Stimulated activated CD8-positive, alpha-beta memory T cell treated with anti-CD3 and anti-CD28 coated beads, Interleukin-4, amount 100 ng/mL, for 1 hour (primary cell): ENCODE data around the gene ZAP70.
A peak's percentile ranks its signal among the peaks of the same experiment; 100 is the strongest.

Source experiments
- DNase-seq, 2 donors: peaks; one replicate each; pipeline ENCODE4 v3.0.0-alpha.2; 2020; ENCODE audit warnings: low read depth in 2 of 2, low spot score in 1 of 2

ZAP70 gene

DNA sequence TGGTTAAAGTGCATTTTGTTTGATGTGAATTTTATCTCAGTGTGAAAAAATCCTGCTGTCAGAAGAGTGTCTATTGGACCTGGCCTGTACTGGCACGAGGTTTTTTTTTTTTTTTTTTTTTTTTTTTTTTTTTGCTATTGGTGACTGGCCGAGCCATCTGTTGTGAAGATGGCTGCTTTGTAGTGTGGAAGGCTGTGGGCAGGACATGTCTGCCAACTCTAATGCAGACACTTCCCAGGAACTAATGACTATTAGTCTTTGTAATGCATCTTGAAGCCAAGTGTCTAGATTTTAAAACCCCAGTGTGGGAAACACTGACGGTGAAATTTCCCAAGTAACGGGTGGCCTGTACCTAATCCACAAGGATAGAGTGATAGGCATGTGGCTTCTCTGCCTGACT lies 34.3 kb downstream of the ZAP70 start:
- no peak for DNase-seq

DNA sequence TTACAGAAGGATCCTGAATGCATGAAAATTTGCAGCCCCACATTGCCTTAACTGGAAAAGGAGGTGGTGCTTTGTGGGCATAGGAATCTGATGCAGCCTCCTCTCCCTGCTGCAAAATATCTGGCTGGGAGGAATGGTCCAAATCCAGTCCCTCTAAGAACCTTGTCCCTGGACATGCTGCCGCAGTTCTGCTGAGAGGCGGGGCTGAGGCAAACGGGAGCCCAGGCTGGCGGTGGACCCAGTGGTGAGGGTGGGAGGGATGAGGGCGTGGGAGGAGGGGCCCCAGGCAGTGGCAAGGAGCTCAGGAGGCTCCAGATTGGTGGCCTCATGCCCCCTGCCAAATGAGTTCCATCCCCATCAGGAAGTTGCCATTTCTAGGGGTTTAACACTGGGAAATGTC lies 36.2 kb downstream of the ZAP70 start:
- no peak for DNase-seq

DNA sequence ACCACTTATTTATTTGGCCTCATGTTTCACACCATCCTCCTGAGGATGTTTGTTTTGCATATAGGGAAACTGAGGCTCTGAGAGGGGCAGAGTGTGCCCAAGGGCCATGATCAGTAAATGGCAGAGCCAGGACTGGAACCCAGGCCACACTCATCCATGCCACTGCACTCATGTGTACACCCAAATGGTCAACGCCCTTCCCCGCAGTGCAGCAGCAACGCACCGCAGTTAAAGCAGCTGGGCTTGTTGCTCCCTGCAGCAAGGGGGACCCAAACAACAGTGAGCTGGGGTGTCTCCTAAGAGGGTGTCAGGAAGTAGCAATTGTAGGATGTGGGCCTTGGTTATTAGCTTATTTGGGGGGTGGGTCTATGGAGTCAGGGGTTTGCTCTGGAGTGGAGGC lies 36.6 kb downstream of the ZAP70 start:
- DNase-seq = no peak

DNA sequence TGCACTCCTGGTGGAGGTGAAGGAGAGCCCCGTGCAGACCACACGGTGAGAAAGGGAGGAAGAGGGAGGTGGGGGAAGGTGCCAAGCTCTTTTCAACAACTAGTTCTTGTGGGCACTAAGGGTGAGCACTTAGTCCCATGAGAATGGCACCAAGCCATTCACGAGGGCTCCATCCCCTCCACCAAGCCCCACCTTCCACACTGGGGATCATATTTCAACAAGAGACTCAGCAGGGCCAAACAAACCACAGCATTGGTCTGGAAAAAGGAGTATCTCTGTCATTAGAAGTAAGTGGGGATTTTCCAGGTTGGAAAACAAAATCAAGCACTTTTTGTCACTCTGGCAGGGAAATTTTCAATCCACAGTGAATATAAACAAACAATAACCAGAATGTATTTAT lies 38.4 kb downstream of the ZAP70 start:
- no peak for DNase-seq

DNA sequence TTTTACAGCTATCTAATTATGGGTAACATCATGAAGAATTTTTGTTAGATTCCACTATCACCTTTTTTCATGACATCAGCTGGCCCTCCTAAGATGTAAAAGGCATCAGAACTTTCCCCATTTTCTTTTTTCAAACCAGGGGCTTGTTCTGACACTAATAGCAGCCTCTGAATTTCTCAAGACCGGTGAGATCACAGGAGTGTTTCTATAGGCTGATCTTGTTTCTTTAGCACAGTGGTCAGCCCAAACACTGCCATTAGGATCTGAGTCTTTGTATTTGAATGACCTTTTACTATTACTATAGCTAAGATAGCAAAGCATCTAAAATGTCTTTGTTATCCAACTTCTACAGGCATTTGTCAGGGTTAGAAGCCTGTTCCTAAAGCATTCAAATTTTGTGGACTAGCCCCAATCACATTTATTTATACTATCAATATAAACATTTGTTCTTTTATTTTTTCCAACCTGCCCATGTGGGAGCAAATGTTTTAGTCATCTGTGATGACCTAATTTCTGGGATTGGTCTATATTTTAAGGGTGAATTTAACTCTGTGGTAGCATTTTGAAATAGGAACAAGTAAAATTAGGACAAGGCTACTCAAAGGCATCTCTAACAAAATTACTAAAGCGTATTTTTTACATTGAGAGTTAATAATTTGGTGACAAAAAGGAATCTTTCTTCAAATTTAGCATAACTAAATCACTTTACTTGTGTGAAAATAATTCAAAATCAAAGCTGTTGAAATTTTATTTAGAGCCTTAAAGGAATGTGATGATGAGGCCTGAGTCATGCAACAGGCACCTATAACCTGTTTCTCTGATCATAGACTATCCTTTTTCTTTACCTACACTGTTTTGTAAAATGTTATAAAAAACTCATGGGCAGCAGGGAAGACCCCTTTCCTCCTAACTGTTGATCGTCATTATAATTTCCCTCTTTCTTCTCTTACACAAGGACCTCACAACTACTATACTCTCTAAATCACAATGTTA lies 39.3 kb downstream of the ZAP70 start:
- no peak for DNase-seq

DNA sequence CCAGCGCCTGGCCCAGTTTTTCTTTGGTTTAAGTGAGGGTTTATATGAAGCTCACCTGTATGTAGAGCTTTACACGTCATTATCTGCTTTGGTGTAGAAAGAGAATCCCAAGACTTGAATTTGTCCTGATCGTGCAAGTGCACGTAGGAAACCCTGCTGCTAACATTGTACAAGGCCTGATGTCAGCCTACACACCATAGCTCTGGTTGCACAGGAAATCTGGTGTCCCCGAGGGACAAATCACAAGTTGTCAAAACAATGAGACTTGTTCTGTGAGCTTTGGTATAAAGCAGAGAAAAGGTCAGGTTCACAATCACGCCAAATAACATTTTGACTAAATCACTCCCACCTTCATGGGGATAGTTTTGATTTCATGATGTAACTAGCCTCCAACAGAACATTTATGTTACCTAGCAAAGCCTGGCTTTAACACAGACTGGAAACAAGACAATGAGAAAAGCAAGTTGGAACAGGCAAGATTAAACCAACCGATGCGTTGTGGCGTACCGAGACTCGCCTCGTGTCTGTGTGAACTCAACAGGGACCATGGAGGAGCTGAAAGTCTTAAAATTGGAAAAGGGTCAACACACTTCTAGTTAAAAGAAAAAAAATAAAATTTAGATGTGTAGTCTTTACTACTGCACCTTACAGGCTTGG lies 41.4 kb downstream of the ZAP70 start:
- DNase-seq = no peak

DNA sequence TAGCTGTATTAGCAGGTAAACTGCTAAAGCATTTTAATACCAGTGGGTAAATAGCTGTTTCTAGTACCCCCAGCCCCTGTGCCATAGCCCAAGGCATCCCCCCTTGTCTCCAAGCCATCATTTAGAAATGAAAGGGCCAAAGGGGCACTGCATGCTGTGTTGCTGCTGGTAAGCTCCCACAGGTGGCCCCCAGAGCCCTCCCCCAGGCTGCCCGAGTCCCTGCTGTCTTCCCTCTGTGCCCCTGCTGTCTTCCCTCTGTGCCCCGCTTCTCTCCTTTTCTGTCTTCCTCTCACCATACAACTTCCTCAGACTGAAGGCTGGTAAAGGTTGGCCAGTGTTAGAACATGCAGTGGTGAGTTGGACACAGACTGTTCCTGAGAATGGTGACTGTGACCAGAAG lies 42.1 kb downstream of the ZAP70 start:
- no peak for DNase-seq

DNA sequence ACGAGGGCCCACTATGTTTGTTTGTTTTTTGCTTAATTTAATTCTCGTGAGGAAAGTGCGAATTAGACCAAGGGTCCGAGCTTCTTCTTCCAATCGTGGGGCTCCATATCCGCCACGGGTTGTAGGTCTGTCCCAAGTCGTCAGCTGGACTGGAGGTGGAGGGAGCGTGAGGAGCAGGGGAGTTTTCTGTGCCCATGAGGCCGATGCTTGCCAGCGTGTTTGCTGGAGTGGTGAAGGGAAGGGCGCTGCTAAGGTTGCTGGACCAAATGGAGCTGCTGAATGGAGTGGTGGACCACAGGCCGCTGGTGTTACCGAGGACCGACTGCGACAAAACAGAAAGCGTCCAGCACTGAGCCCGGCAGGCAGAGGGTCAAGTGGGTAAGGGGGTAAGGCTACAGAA lies 43.7 kb downstream of the ZAP70 start:
- DNase-seq = no peak

DNA sequence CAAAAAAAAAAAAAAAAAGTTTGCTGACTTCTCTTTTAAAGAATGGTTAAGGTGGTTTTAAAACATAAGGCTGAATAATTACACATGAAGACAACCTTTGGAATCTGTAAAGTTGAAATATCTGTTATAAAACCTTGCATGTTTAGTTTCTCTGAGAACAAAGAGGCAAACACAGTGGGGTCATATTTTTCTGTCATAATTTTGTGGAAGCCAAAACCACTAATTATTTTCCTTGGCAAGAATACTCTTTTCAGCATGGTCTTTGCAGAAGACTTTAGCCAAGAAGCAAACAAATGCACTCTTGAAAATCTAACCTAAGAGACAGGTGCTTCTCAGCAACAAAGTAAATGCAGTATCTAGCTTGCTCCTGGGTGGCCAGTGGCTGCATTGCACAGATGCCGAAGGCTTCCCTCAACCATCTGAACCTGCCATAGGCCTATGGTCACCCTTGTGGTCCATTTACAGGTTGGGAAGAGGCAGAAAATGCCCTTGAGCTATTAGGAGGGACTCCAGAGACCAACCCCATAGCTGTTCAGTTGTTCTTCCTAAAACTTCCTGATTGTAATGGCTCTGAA lies 44.8 kb downstream of the ZAP70 start:
- DNase-seq = no peak

DNA sequence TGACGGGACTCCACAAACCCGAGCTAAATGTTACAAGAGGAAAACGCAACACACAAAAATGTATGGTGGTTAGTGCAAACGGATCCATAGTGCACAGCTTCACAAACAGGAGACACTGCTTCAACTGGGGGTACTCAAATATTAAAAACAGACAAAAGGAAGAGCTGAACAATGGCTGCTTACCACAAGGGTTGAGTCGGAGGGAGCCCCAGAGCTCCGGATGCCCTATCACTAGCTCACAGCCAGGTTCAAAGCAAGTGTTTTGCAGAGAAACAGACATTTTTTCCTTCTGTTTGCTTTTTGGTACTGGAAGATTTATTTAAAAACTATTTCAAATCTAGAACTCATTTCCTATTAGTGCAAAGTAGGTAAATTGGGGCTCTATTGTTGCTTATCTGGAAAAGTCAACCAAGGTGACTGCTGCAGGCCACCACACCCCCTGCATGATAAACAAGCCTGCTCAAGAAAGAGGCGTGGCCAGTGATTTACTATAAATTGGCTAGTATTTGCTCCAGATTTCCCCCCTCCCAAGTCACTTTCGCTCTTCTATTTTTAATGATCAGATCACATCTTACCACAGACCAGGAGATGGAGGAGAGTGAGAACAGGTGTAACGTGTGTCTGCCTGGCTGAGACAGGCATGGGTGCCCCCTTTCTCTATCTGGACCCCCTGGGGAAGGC lies 46.5 kb downstream of the ZAP70 start:
- no peak for DNase-seq

DNA sequence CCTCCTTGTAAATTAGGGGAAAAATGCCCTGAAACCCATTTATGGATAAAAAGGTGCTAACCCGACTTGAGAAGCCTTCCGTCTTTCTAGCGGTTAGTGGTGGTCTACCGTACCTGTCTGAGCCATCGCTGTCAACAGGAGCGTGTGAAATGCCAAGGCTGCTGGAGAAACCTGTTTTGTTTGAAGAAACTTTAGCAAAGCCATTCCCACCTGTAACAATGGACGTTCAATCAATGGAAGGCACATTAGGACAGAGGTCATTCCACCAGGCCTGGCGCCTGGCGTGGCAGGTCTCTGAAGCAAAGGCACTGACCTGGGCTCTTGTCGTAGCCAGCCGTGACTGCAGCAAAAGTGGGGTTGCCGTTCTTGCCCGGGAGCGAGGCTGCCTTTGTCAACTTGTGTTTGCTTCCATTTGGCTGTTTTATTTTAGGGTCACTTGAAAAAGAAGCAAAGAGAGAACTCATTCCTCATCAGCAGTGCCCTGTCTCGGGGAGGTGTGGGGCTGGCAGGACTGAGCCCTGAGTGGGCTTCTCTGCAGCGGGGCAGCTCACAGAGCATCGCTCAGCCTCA lies 47.2 kb downstream of the ZAP70 start:
- no peak for DNase-seq

DNA sequence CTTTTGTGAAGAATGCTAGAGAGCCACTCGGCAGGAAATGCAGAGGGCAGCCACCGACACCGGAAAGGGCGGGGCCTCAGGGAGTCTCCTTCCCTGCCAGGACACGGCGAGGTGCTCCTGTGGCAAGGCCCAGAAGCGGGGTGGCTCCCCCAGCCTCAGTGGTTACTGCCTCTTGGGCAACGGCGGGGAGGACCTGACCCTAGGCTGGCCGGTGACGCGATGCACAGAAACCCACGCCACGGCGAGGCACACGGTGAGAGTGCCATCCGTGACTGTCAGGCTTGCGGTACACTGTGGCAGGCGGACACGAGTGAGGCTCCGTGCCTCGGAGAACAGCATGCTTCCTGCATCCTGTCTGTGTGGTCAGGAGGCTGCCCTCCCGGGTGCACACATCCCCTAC lies 47.8 kb downstream of the ZAP70 start:
- peak in 1 of 2 donors; percentile 27 for DNase-seq

DNA sequence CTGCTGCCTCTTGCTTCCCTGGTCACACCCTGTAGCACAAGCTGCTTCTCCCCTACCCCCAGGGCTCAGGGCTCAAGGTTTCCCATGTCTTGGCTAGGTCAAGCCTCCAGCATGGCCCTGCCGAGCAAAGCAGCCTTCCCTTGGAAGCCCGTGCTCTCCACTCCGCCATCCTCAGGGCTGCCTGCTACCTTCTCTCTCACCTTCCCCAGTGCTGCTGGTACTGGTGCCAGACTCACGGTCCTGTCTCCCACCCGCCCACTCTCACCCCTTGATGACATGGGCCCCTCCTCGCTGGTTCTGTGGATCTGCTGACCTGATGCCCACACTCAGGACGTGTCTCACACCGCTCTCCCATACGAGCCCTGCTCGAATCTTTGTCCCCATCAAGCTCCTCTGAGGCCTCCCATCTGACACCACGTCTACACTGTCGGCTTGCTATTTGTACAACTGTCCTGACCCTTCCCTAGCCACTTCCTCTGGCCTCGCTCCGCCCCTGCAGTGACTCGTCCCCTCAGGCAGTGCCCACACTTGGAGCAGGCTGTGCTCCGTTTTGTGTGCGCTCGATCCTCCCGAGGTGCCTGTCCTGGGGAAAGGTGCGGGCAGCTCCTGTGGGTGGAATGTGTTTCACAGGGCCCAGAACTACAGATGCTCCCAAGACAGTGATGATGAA lies 49.9 kb downstream of the ZAP70 start:
- no peak for DNase-seq

DNA sequence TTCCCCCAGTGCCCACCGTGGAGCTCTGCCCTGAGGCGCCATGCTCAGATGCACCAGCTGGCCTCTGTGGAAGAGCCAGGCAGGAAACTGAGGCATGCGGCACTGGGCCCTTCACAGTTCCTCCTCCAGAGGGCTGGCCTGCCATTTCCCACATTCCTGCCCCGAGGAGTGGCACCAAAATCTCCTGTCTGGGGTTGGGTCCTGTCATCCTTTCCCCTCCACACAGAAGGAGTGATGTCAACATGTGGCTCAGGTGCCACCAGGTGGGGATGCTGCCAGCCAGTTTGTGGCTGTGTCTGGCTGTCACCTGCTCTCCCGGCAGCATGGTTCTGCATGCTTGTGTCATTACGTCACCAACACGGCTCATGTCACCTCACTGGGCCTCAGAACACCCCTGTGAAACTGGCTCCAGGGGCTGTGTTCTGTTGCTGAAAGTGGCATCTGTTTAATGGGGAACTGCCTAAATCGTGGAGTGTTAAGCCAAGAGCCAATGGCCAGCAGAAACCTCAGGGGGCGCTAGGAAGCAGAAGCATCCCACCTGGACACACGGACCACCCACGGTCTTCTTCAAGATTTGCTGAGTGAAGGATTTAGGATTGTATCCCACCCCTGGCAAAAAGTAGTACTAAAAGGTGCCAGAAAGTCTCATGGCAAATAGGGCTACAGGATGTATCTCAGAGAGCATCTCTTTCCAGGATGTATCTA lies 51.3 kb downstream of the ZAP70 start:
- DNase-seq = no peak

DNA sequence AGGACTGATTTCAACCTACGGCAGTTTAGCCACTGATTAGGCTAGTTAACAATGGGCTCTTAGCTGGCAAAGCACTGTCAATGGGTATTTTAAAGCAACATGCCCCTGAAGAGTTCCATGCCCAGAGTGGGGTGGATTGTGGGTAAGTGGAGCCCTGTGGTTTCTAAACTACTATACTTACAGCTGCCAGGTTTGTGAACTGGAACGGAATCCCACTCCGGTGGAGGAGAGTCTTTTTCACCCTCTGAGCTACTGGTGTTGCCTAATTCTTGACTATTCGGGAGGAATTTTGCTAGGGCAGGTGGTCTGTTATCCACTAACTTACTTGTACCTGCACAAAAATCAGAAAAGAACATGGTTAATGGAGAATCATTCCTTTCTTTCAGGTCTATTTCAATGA lies 52.6 kb downstream of the ZAP70 start:
- DNase-seq = no peak

DNA sequence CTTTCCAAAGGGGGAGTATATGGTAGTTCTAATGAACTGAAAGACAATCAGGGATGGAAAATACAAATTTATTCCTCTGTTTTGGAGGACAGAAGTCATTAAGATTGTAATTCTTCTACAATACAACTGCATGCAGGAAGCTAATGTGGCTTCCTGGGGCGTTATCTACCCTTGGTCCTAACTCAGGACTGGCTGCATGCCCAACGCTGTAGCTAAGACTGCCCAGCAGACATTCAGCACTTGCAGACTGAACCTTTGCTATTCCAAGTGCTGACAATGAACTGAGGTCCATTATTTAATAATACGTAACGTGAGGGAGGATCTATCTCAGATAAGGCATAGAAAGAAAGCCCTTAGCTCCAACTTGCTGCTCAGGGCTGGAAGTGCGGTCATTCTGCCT lies 53.2 kb downstream of the ZAP70 start:
- DNase-seq = no peak

DNA sequence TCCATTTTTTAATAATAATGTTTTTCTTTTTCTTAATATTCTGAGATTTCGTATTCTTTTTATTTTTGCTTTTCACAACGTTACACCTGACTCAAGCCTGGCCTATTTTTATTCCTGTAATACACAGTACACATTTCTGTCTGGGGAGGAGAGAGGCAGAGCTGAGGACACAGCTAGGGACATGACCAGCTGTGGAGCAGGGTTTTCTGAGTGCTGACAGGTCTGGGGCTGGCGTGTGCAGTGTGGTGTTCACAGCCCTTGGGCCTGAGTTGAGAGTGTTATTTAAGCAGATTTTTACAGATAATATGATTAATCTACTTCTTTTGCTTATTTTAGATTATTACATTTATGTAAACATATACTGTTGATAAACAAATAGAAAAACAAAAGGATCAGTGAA lies 55.9 kb downstream of the ZAP70 start:
- no peak for DNase-seq

DNA sequence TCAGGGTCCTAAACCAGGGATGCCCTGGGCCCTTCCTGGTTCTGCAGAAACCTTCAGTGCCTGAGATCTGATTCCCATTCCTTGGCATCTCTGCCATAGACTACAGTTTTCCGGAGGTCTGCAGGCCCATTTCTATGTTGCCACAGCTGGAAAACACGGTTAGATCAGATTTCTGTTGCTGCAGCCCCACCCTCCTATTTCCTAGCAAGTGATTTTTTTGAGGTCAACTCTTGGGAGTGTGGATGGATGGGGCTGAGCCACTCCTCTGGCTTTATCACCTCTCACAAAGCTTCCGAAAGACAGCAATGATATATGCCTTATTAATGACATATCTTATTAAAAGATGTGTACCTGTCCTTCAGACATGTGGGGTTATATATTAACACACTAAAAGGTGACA lies 56.3 kb downstream of the ZAP70 start:
- DNase-seq = no peak

DNA sequence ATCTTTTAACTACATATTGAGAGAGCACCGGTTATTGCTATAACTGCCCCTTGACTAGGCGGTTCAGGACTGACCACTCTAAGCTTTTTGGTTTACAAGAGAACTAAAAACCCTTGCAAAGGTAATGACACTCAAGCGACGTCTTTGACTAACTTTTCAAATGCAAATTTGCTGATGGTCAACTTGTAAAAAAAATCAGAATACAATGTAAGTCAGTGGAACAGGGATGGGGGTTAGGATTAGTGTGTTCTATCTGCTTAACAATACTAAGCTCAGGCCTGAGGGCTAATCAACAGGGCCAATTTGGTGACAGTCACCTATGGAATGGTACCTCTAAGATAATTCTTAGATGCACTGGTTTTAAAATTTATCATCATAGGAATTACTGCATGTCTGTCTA lies 57.1 kb downstream of the ZAP70 start:
- no peak for DNase-seq

DNA sequence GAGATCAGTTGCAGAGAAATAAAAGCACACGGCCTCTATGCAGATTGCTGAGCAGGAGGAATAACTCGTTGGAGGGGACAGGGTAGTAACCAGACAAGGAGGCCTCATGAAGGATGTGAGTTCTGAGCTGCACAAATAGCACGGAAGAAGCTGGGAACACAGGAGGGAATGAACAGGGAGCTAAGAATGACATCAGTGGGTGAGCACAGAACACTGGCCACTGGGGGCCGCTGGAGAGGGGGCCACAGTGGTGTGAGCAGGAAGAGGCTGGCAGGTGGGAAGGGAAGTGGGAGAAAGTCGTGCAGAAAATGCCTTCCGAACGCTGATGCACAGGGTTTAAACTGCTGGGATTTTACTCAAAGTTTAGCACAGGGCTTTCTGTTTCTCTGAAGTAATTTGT lies 61.0 kb downstream of the ZAP70 start:
- DNase-seq = no peak
